ENCODE results near the gene GLRX.
"Not testable (repeated sequence)": the region's sequence is repeated elsewhere in the genome, so short reads cannot be mapped to it uniquely, and the experiment has no call there.

GLRX gene

GRCh38 chr5:95826949-95827891, 4.7 kb upstream of the GLRX start:
- DNase-seq (ENCODE audit: low spot score): no peak

DNA sequence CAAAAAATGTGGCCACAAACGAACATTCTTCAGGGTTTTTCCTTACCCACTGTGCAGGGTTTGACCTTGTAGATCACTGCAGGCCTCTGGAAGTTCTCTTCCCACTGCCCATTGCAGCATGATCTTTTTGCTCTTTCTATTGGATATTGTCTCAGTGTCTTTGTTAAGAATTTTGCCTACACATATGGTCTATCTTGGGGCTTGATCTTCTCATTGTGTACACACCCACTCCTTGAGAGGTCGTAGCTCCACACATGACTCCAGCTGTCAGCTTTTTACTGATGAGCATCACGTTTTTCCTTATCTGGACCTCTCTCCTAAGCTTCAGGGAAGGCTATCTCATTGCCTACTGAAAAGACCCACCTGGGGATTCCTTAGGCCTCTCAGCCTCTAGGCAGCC, 3.0 kb upstream of the GLRX start:
- no peak for DNase-seq (ENCODE audit: low spot score)

- no peak for DNase-seq (ENCODE audit: low spot score)
Observed at GRCh38 chr5:95824747-95825146, 2.2 kb upstream of the GLRX start.

- DNase-seq (ENCODE audit: low spot score): no peak
Observed at GRCh38 chr5:95823738-95824609, 1.4 kb upstream of the GLRX start.

DNA sequence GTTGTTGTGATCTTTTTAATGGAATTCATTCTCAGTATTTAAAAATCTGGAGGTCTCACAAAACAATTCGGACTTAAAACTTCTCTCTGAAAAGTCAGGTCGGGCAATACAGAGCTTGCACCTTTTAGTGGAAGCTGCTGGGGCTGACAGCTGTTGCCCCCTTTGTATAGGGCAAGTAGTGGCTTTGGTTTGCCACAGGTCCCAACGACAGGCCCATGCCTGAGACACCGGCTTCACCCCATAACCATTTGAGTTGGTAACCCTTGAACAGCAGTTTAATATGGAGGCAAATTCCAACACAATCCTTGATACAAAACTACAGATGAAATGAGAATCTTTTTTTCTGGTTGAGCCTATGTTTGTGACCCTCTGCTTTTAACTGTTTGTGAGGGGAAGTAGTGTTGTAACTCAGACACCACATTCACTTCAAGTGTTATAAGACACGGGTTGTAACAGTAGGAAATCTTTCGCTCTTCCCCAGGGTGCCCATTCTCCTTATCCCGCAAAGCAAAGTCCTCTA, 752 bp upstream of the GLRX start:
- DNase-seq (ENCODE audit: low spot score): no peak

GRCh38 chr5:95822043-95822541, 434 bp downstream of the GLRX start:
- peak; percentile 23 for DNase-seq (ENCODE audit: low spot score)

GRCh38 chr5:95821110-95822021, 1.2 kb downstream of the GLRX start:
- DNase-seq (ENCODE audit: low spot score): no peak

- no peak for DNase-seq (ENCODE audit: low spot score)
Observed at GRCh38 chr5:95818181-95819147, 4.1 kb downstream of the GLRX start.

GRCh38 chr5:95817430-95817829, 5.1 kb downstream of the GLRX start:
- no peak for DNase-seq (ENCODE audit: low spot score)

DNA sequence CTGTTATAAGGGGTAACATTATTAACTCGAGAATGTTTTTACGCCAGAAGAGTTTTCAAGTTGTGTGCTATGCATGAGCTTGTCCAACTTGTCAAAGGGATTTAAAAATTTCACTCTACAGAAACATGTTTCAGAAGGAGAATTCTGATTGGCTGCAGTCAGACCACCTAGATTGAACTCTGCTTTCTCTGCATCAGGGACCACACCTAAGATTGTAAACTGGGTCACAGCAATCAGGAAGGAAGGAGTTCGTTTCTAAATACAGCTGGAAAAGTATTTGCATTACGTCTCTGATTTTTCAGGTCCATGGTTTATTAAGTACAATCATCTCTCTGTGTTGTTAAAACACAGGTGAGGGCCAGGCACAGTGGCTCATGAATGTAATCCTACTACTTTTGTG, 5.8 kb downstream of the GLRX start:
- DNase-seq (ENCODE audit: low spot score): no peak

- DNase-seq (ENCODE audit: low spot score): no peak
Observed at GRCh38 chr5:95816341-95816740, 6.2 kb downstream of the GLRX start.

- DNase-seq (ENCODE audit: low spot score): no peak
Observed at GRCh38 chr5:95815155-95815729, 7.3 kb downstream of the GLRX start.

DNA sequence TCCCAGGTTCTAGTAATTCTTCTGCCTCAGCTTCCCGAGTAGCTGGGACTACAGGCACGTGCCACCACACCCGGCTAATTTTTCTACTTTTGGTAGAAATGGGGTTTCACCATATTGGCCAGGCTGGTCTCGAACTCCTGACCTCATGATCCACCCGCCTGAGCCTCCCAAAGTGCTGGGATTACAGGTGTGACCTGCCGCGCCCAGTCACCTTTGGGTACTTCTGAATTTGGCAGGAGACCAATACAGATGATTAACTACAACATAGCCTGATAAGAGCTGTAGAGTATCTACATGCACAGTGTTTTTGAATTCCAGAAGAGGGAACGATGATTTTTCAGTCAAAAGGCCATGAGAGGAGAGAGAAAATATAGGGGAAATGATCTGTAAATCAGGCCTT, 9.5 kb downstream of the GLRX start:
- DNase-seq (ENCODE audit: low spot score): not testable (repeated sequence)

DNA sequence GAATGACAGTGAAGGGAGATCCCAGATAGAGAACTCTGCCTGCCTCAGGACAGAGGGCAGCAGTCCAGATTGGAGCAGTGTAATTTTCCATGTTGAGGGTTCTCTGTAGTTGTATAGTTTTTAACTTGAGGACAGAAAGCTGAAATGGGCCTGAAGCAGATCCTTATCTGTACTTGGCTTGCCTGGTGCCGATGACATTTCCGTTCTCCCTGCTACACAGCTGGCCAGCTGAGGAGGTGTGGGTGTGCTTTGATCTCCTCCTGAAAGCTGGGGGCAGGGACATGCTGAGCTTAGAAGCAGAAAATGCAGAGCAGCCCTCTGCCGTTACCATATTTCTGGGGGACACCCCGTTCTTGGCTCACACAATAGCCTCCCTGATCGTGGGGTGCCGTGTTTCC, 10.5 kb downstream of the GLRX start:
- no peak for DNase-seq (ENCODE audit: low spot score)

DNA sequence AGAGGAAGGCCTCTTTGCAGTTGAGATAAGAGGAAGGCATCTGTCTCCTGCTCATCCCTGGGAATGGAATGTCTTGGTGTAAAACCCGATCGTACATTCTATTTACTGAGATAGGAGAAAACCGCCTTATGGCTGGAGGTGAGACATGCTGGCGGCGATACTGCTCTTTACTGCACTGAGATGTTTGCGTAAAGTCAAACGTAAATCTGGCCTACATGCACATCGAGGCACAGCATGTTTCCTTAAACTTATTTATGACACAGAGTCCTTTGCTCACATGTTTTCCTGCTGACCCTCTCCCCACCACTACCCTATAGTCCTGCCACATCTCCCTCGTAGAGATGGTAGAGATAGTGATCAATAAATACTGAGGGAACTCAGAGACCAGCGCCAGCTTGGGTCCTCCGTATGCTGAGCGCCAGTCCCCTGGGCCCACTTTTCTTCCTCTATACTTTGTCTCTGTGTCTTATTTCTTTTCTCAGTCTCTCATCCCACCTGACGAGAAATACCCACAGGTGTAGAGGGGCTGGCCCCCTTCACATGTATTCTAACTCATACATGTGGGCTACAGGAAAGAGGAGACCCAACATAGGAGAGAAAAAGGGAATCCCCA, 11.0 kb downstream of the GLRX start:
- not testable (repeated sequence) for DNase-seq (ENCODE audit: low spot score)

DNA sequence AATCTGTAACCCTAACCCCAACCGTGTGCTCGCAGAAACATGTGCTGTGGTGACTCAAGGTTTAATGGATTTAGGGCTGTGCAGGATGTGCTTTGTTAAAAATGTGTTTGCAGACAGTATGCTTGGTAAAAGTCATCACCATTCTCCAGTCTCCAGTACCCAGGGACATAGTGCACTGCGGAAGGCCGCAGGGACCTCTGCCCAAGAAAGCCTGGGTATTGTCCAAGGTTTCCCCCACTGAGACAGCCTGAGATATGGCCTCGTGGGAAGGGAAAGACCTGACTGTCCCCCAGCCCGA, 11.5 kb downstream of the GLRX start:
- DNase-seq (ENCODE audit: low spot score): not testable (repeated sequence)

- no peak for DNase-seq (ENCODE audit: low spot score)
Observed at GRCh38 chr5:95810305-95811125, 12.0 kb downstream of the GLRX start.

- no peak for DNase-seq (ENCODE audit: low spot score)
Observed at GRCh38 chr5:95809414-95809960, 13.0 kb downstream of the GLRX start.
